Stimulated activated CD4-positive, alpha-beta T cell treated with anti-CD3 and anti-CD28 coated beads, Interleukin-2, amount 100 ng/mL, for 48 hours (primary cell): ENCODE results near the gene PMS1.
A peak's percentile ranks its signal among the peaks of the same experiment; 100 is the strongest.
"Not testable (repeated sequence)": the region's sequence is repeated elsewhere in the genome, so short reads cannot be mapped to it uniquely, and the experiment has no call there.

Experiments used
- DNase-seq, 2 donors: peaks; one replicate each; pipeline ENCODE4 v3.0.0-alpha.2; 2020

The PMS1 gene

DNA sequence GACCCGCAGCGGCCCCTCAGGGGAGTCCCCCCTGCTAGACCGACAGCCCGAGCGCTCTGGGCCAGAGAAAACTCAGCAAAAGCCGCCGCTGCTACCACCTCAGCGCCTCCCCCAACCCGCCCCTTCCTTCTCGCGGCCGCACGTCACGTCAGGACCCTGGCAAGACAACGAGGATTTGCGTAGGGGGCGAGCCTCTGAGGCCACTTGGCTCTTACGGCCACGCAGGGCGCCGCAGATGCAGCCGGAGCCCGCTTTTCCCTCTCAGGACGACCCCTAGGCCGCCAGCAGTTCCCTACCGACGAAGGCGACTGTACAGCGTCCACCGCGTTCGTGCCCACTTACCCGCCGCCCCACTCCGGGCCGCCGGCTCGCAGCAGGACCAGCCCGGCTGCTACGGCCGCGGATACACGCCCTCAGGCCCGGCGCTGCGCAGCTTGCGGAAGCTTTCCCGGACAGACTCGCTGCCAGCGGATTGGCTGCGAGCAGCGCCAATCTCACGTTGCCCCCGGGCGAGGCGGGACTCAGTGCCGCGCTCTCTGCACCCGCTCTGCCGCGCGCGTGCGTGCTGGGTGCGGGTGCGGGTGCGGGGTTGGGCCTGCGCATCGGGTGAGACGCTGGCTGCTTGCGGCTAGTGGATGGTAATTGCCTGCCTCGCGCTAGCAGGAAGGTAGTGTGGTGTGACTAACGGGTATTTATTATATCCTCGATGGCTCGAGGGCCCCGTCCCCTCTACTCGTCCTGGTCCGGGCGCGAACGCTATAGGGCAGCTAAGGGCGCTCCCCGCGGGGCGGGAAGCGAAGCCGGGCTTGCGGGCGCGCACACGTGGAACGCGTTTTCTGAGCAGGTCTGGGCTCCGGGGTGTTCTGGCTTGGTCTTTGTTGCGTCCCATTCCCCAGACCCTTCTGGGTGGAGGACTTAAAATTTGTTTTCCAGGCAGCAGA is at the start of gene PMS1, which contains the start of gene ORMDL1:
Gene PMS1 (plus strand): TSS at position 524 of the 941 bp plus-strand sequence. CDS start 7,360 bp downstream, outside the sequence.
Gene ORMDL1 (minus strand): TSS at position 413 of the 941 bp plus-strand sequence. CDS start 1,744 bp downstream, outside the sequence.
- peak; percentile 88 to 91 for DNase-seq

DNA sequence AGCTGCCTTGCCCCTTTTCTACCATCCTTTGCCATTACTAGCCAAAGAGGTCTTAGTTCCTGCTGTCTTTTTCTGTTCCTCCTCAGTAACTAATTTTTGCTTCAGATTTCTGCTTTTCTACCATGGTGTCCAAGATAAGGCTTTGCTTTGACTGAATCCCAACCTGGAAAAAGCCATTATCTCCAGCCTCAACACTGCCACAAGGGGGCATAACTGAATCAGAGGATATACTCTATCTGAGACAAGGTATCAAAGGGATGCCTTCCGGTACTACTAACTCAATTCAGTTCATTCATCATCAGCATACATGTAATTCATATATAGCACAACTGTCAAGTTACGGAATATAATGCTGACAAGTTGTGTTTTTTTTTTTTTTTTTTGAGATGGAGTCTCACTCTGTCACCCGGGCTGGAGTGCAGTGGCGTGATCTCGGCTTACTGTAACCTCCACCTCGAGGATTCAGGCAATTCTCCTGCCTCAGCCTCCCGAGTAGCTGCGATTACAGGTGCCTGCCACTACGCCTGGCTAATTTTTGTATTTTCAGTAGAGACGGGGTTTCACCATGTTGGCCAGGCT is 33.1 kb upstream of the PMS1 start:
- DNase-seq, result peak; percentile 21 to 37

DNA sequence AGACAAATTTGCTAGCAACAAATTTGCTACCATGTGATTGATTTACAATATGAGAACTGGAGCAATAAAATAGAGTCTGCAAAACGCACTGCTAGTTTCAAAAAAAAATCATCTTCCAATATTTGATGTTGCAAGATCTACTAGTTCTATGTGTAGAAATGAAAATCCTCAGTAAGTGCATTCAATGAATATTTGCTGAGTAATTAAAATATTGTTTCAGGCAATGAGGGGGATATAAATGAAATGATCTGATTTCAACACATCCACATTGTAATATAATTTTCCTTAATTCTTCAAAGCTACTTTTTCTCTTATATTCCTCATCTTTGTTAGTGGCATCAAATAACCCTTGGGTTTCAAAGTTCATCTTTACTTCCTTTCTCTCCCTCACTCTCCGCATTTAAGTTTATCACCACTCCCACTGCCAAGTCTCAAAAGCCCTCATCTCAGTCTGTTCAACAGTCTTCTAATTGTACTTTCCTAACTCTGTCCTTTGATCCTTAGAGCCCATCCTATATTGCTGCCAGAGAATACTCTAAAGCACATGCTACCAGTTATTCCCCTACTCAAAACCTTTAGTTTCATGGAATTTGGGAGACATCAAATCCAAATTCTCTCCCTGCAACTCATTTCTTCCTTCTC is 27.8 kb upstream of the PMS1 start:
- DNase-seq, result no peak

DNA sequence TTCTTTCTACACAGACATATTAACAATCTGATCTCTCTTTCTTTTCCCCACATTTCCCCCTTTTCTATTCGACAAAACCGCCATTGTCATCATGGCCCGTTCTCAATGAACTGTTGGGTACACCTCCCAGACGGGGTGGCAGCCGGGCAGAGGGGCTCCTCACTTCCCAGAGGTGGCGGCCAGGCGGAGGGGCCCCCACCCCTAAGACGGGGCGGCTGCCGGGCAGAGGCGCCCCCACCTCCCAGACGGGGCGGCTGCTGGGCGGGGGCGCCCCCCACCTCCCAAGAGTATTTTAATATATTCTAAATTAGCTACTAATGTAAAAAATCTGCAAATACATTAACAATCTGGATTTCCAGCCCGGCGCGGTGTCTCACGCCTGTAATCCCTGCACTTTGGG is 24.1 kb upstream of the PMS1 start:
- DNase-seq, result not testable (repeated sequence)

DNA sequence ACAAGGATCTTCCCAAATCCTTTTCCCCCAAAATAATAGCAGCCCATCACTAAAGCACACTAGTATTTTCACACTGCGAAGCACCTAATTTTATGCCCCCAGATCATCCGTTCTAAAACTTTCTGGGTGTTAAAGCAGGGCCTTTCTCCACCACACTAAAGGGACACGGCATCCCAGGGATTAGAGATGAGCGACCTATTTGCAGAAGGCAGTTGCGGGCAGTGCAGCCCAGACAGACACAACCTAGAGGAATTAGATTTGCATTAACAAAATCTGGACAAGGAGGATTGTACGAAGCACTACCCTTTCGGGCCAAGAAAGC is 22.1 kb upstream of the PMS1 start:
- no peak for DNase-seq

DNA sequence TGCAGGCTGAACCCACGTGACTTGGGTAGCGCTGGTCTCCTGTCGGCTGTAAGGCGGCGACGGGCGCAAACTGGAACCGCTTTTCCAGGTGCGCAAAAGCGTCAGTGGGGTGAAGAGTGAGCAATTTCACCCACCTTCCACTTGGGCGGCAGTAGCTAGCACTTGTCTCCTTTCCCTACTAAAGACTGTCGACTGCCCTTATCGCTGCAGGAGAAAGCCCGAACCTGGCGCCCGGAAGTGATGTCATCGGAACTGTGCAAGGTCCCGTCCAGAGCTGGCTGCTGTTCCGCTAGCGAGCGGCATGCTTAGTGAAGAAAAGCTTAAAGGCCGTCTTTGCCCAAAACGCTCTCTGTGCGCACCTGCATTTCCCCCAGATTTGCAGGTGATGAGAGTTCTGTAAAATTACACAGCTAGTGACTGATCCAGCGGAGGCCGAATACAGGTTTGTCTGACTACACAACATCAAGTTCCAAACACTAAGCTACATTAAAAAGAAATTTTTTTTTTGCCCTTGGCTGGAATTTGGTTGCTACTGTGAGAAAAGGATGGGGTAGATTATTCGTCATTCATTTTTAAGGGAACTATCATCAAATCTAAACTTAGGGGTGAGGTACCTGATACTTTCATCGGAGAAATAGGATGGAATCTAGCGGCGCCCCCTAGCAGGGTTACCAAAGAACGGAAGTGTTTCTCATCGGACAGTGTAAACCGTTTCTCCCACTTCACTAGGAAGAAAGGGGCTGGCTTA is 21.5 kb upstream of the PMS1 start, which contains the start of gene OSGEPL1:
Gene OSGEPL1 (minus strand): TSS at position 242 of the 748 bp plus-strand sequence. CDS start 1,152 bp downstream, outside the sequence.
- peak; percentile 82 to 88 for DNase-seq

DNA sequence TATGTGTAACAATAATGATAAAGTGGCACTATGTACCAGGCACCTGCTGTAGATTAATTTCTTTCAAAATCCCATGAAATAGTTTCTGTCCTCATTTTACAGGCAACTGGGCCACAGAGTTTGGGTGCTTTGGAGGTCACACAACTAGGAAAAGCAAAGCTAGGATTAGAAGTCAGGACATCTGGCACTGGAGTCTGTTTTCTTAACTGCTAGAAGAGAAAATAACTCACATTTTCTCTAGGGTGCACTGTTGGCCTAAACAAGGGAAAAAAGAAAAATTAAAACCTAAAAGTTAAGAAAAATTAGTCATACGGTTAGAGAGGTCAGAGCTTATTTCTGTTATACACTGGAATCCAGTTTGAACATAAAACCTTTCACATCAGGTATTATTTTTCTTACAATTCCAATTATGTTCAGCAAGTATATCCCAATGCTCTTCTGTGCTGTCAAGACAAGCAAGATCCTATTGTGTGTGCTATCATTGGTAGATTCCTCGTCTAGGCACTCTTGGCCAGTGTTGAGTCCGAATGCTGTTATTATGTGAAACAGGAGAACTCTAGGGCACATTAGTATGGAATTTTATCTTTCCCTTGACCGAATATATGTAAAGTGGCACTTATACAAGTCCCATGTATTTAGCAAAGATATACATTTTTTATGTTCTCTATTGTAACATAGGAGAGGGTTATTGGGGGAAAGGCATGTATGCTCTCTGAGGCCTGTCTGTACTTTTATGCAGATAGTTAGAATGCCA is 20.2 kb upstream of the PMS1 start:
- no peak for DNase-seq

DNA sequence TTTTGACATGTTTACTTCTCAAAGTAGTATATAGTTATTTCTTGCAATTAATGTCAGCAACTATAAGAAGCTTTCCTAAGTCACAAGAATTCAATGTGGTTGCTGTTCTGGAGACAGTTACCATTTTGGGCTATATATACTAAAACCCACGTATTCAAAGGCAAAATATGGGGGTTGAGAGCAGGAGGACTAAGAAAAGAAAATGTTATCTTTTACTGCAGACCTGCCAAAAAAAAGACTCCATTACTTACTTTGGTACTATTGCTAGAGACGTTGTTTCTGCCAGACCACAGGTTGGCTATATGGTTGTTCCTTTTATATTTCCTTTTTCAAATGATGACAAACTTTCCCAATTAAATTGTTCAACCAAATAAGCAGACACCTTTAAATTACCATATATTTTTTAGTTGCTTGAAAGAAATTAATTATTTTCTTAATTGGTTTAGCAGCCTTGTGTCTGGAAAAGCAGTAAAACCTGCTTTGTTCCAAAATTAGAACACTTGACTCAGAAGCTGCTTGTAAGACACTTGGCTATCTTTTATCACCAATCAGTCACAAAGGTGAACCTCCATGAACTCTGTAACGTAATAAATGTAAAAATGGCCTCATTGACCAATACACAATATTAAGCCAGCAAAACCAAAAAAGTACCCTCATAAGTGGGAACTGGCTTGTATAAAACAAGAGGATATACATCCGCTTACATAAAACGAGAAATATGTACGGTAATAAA is 13.5 kb upstream of the PMS1 start:
- DNase-seq, result no peak

DNA sequence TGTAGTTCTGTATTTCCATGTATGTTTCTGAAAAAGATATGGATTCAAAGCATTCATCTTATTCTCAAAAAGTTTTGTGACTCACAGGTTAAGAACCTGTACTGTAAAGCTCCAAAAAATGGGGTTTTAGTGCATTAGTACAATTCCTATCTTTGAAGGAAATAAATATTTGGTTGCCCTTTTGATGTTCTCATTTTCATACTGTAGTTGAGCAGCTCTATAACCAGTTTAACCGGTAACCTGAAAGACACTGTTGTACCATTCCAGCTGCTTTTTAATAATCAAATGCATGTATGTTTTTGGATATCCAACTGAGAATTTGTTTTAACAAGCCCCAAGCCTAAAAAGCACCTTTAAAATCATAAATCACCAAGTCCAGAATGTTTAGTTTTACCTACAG is 12.0 kb upstream of the PMS1 start:
- no peak for DNase-seq

DNA sequence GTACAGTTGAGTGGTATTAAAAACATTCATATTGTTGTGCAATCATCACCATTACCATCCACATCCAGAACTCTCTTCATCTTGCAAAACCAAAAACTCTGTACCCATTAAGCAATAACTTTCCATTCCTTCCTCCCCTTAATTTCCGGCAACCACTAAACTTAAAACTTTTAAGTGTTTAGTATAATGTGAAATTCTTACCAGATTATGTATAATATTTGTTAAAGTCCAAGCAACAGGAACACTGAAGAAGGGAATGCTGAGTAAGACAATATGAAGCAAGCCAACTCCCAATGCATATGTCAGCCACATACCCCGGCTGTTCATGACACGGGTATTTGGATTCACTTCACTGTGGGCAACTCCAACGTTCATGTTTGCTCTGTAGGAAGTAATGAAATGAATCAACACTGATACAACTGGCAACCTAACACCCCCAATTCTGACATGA is 2.0 kb upstream of the PMS1 start:
- DNase-seq, result no peak

DNA sequence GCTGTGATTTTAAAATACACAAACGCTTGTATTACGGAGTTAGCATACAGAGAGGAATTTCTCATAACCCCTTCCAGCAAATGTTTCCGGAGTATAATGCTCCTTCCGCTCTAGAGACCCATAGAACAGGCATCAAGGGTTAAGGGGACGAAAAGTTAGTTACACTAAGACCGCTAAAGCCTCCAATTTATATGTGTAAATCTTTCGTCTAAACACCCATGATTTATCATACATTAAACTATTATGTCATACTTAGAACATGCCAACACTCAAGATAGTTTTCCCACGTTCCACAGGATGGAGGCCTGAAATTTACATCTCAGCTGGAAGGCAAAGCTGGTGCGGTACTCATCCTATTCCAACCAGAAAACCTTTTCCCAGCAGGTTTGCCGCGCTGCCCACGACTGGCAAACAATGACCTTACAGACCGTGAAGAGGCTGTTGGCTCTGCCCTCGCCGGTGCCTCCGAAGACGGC is 761 bp upstream of the PMS1 start:
- no peak for DNase-seq

DNA sequence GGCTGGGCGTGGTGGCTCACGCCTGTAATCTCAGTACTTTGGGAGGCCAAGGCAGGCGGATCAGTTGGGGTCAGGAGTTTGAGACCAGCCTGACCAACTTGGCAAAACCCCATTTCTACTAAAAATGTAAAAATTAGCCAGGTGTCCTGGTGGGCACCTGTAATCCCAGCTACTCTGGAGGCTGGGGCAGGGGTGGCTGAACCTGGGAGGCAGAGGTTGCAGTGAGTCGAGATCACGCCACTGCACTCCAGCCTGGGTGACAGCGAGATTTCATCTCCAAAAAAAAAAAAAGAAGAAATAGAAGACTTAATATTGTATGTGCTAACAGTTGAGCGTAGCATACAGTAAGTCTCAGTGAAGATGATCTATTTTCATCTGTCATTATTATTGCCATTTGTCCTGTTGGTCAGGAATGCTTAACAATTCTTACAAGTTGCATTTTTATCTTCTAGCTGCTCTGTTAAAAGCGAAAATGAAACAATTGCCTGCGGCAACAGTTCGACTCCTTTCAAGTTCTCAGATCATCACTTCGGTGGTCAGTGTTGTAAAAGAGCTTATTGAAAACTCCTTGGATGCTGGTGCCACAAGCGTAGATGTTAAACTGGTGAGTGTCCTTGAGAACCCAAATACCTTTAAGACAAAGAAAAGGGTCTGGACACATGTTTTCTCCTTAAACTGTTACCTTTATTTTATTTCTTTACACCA is 7.2 kb downstream of the PMS1 start:
- no peak for DNase-seq

DNA sequence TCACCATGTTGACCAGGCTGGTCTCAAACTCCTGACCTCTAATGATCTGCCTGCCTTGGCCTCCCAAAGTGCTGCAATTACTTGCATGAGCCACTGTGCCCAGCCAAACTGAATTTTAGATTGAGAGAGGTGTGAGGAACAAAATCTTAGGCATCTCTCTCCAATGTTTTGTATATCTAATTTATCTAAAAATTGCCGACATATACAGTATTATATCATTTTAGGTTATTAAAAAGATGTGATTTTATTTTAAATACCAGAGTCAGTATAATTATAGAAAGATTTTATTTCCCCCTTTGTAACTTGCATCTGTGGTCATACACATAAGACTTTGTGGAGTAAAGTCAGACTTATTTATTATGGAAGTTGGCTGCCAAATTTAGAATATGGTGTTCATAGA is 10.1 kb downstream of the PMS1 start:
- DNase-seq, result no peak

DNA sequence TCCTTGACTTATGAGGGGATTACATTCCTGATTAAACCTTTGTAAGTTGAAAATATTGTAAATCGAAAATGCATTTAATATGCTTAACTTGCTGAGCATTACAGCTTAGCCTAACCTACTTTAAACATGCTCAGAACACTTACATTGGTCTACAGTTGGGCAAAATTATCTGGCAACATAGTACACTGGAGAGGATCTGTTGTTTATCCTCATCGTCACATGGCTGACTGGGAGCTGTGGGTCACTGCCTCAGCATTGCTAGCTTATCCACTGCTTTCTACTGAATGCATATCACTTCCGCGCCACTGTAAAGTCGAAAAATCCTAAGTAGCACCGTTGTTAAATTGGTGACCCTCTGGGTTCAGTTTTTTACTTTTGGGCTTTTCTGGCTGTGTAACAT is 13.7 kb downstream of the PMS1 start:
- DNase-seq, result no peak

DNA sequence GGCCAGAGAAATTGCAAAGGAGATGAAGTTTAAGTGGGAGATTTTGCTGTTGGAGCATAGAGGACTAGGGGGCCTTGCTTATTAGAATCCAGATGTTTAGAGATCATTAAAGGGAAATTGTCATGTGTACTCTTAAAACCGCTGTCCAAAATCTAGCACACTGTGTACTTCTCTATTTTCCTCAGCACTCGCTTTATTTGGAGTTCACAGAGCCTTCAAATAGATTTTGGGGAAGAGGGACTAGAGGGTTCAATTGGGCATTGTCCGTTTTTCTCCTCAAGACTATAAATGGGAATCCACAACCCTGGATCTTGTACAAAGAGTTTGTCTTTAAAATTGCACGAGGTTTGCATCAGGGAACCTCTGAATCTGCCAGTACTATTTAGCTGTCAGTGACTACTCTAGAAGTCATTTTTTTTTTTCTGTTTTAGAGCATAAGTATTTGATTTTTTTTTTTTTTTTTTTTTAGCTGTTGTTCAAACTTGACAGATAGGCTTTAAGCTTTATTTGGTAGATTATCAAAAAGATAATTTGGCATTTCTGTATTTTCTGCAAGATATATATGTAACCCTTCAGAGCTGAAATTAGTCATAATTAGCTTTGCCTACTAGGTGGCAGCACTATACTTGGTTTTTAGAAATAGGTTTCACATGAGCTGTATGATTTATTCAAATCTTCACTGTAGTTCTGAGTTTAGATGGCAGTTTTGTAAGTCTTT is 14.2 kb downstream of the PMS1 start:
- DNase-seq, result no peak

DNA sequence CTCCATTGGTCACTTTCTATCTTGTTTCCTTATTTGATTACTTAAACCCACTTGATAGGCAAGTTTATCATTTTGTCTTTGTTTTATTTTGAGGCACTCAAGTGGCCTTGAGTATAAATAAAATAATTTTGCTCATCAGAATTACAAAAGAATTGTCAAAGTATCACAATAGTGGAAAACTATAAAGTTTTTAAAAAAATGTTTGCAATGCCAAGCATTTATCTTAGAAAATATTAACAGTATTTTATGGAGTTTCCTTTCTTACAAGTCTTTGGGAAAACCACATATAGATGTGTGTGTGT is 14.7 kb downstream of the PMS1 start:
- DNase-seq, result no peak

DNA sequence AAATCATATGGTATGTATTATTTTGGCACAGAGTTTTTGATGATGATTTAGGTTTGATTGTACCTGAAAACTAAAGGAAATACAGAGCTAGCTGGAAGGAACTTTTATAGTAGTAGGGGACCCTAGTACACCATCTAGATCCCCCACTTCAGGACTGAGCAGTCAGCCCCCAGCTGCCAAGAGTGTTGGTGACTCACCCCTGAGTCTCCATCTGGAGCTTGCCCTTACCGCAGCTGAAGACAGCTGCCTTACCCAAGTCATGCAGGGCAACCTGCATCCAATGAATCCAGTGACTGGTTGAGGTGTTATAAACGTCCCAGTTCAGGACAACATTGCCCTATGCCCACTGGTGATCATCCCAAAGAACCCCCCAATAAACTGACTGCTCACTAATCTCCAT is 15.3 kb downstream of the PMS1 start:
- no peak for DNase-seq

DNA sequence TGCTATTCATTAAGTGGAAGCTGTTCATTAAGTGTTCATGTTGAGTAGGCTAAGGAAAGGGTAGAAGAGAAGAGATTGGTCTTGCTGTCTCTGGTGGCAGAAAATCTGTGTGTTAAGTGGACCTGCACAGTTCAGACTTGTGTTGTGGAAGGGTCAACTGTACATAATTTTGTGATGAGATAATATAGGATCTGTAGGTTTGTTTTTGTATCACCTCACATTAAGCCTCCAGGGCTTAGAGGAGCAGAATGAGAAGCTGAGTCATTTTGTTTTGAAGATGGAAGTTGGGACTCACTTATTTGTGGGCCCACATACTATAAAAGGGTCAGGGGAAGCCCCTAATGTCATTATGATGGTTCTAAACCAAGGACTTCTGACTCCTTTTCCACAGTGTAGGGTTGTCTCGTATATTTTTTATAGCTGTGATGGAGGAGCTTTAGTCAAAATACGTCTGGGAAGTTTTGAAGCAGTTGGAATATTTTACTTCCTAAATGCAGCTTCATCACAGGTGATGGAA is 18.2 kb downstream of the PMS1 start:
- DNase-seq, result no peak

DNA sequence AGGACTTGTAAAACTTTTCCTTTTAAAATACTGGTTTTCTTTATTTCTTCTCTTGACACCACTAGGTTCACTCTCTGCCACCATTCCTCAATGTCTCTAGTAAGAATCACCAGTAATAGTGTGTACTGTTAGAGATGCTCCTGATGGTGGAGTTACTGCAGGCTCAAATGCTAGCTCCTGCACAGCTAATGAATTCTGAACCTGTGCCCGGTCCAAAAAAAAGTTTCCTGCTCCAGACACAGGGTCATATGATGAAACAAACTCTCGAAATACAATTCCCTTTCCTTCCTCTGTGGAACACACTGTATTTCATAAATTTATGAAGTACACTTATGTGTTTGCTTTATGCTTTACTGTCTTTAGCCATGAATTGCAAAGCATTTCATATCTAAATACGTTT is 19.2 kb downstream of the PMS1 start:
- DNase-seq, result no peak
